ENCODE results near the gene WWOX. TPM values are rescaled to one million over a fixed set of nuclear protein-coding genes. Genes with fewer than 3 reads are reported as not detected.

Gene WWOX
- total RNA-seq, 1 donor from 2014 or later: 19.2 TPM

- Histone ChIP-seq H3K9me3 (no peaks in the 10 kb centered on the region), H3K4me1 (no peaks in the 10 kb centered on the region), H3K4me3 (no peak overlapping the region), H3K36me3 (no peaks in the 10 kb centered on the region), H3K27me3 (ENCODE audit: low read depth) (no peaks in the 10 kb centered on the region), H3K27ac (no peak overlapping the region)
- no peak for ATAC-seq
- intact Hi-C loops (cut with DNase I): no loop called here
- no peak for TF ChIP-seq CTCF (IDR thresholded peaks at IDR 0.05)
- no peak for DNase-seq
These were observed 493.9 kb downstream of the WWOX start for GRCh38 chr16:78593352-78593751.

- Histone ChIP-seq H3K4me3 (no peak overlapping the region), H3K9me3 (no peaks in the 10 kb centered on the region), H3K4me1 (no peaks in the 10 kb centered on the region), H3K36me3 (no peaks in the 10 kb centered on the region), H3K27ac (no peak overlapping the region), H3K27me3 (ENCODE audit: low read depth) (no peaks in the 10 kb centered on the region)
- intact Hi-C loops (cut with DNase I): no loop called here
- DNase-seq: no peak
- TF ChIP-seq CTCF (IDR thresholded peaks at IDR 0.05): no peak
- ATAC-seq: no peak
These were observed 494.7 kb downstream of the WWOX start for GRCh38 chr16:78594191-78594590.

- Histone ChIP-seq H3K36me3 (no peaks in the 10 kb centered on the region), H3K27ac (no peak overlapping the region), H3K4me1 (no peaks in the 10 kb centered on the region), H3K4me3 (no peak overlapping the region), H3K9me3 (no peaks in the 10 kb centered on the region), H3K27me3 (ENCODE audit: low read depth) (no peaks in the 10 kb centered on the region)
- no peak for ATAC-seq
- no peak for DNase-seq
- intact Hi-C loops (cut with DNase I): no loop called here
- no peak for TF ChIP-seq CTCF (IDR thresholded peaks at IDR 0.05)
These were observed 497.0 kb downstream of the WWOX start for GRCh38 chr16:78596348-78596995.

- Histone ChIP-seq H3K27me3 (ENCODE audit: low read depth) (no peaks in the 10 kb centered on the region), H3K4me1 (no peaks in the 10 kb centered on the region), H3K4me3 (no peak overlapping the region), H3K27ac (no peak overlapping the region), H3K9me3 (no peaks in the 10 kb centered on the region), H3K36me3 (no peaks in the 10 kb centered on the region)
- no peak for TF ChIP-seq CTCF (IDR thresholded peaks at IDR 0.05)
- no peak for ATAC-seq
- no peak for DNase-seq
- intact Hi-C loops (cut with DNase I): no loop called here
These were observed 497.6 kb downstream of the WWOX start for GRCh38 chr16:78596996-78597422.

- Histone ChIP-seq H3K4me3 (no peak overlapping the region), H3K9me3 (no peaks in the 10 kb centered on the region), H3K27ac (no peak overlapping the region), H3K27me3 (ENCODE audit: low read depth) (no peaks in the 10 kb centered on the region), H3K4me1 (no peaks in the 10 kb centered on the region), H3K36me3 (no peaks in the 10 kb centered on the region)
- DNase-seq (no peak), ATAC-seq (no peak)
- TF ChIP-seq CTCF (IDR thresholded peaks at IDR 0.05): no peak
- intact Hi-C loops (cut with DNase I): no loop called here
These were observed 498.5 kb downstream of the WWOX start for GRCh38 chr16:78597809-78598570.

Measured in lower lobe of right lung (tissue), 2 donors.